ENCODE results near the gene LTBP3.

LTBP3 gene

DNA sequence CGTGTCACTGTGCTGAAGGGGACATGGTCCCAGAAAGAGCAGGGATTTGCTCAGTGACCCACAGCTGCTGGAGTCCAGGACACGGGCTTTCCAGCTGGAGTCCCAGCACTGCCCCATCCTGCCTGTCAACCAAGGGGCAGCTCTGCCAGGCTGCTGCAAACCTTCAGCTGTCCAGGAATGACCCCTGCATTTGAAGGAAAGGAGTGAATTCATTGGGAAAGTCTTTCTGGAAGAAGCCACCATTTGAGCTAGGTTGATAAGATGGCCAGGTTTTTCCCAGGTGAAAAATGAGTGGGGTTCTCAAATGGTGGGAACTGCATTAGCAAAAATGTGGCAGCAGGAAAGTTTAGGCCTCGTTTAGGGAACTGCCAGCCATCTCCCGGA lies 28.1 kb upstream of the LTBP3 start:
- DNase-seq, result no peak

DNA sequence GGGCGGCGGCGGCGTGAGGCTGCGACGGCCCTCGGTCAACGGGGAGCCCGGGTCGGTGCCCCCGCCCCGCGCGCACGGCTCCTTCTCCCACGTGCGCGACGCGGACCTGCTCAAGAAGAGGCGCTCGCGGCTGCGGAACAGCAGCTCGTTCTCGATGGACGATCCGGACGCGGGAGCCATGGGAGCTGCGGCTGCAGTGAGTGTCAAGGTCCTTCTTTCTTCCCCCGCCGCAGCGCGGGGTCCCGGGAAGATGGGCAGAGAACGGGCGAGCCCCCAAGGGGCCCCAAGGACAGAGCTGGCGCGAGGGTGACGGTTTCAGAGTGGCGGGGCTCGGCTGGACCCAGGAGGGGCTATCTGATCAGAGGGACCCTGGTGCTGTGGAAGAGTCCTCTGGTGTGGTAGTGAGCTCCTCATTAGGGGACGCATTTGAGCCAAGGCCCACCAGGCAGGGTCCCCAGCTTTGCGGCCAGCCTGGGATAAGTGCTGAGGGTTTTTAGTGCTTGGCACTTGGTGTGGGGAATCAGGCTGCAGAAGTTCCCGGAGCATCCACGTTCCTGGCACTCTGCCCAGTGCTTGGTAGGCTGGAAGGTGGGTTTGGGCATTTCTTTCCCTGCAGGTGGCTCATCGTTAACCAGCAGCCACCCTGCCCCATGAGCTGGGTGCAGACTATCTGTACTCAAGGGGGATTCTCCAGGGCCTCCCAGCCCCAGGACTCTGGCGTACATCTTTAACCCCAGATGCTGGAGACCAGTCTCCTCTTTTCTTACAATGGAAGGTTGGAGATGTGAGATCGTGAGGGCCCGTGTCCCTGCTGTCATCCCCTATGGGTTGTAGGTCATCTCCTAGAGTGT lies 27.5 kb upstream of the LTBP3 start:
- DNase-seq, result peak in 3 of 56 donors; percentile 10 to 26 (median 10)

DNA sequence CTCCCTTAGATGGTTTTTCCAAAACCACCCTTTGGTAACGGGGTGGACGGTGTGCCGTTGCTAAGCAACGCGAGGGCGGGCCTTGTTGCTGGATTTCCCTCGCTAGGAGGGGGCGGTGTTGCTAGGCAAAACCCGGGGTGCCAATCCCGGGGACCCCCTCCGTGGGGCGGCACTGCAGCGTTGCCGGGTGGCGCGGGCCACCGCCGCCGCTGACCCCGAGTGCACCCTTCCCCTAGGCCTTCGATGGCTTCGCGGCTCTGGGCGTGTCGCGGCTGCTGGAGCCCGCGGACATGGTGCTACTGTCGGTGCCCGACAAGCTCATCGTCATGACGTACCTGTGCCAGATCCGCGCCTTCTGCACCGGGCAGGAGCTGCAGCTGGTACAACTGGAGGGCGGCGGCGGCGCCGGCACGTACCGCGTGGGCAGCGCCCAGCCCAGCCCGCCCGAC lies 26.6 kb upstream of the LTBP3 start:
- peak in 25 of 56 donors; percentile 8 to 72 (median 44) for DNase-seq

DNA sequence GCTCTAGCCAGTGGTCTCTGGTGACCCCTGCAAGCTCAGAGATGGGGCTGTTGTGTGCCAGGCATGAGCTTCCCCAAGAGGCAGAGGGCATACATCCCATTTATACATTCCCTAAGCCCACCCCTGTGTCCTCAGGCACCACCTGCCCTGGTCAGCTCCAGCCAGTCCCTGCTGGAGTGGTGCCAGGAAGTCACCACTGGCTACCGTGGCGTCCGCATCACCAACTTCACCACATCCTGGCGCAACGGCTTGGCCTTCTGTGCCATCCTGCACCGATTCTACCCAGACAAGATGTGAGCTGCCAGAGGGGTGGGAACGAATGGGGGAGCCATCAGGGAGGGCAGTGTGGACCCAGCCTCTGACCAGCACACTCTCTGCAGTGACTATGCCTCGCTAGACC lies 25.9 kb upstream of the LTBP3 start:
- DNase-seq, result no peak

DNA sequence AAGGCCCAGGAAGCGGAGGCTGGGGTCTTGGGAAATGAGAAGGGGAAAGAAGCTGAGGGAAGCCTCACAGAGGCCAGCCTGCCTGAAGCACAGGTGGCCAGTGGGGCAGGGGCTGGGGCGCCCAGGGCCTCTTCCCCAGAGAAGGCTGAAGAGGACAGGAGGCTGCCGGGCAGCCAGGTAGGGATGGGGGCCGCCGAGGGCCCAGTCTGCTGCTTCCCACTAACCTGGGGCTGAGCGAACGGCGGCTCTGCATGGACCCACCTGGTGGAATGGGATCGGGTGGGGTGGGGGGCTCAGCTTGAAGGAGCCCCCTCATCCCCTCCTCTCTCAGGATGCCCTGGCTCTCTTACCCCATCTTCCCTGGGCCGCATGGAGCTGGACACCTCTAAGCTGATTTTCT lies 25.4 kb upstream of the LTBP3 start:
- no peak for DNase-seq

DNA sequence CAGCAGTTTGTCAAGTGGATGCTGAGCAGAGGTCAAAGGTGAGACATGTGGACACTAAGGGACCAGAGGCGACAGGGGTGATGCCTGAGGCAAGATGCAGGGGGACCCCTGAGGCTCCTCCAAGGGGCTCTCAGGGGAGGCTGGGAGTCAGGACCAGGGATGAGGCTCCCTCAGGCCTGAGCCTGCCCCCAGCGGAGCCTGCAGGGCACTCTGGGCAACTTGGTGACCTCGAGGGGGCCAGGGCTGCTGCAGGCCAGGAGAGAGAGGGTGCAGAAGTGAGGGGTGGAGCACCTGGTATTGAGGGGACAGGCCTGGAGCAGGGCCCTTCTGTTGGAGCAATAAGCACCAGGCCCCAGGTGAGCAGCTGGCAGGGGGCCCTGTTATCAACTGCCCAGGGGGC lies 23.8 kb upstream of the LTBP3 start:
- no peak for DNase-seq

DNA sequence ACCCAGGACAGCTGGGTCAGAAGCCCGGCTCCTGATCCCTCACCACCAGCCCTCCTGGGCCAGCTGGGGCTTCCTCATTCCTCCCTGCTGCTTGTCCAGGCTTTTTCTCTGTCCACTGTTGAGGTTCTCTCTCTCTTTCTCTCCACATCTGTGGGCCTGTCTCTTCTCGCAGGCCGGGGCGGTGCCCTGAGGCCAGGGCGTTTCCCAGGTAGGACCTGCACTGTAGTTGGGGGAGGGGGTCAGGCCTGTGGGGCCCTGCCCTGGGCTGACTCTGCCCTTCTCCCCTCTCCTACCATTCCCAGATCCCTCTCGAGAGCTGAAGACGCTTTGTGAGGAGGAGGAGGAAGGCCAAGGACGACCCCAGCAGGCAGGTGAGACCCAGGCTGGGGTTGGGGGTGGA lies 22.6 kb upstream of the LTBP3 start:
- no peak for DNase-seq

DNA sequence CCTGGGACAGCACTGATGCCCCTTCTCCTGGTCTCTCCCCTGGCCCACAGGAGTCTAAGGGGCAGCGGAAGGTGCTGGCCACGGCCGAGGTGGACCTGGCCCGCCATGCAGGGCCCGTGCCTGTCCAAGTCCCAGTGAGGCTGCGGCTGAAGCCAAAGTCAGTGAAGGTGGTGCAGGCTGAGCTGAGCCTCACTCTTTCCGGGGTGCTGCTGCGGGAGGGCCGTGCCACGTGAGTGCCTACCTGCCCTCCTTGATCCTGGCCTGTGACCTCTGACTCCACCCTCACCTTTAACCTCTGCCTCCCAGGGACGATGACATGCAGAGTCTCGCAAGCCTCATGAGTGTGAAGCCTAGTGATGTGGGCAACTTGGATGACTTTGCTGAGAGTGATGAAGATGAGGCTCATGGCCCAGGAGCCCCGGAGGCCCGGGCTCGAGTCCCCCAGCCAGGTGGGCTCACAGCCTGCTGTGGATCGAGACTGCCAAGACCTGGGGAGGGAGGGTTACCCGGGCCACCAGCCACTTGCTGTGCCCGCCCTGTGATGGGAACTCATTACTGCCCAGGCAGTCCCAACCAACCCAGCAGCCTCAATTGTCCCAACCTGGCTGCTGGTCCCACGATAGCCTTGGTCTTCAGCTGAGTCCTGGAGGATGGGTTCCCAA lies 22.0 kb upstream of the LTBP3 start:
- DNase-seq, result no peak

DNA sequence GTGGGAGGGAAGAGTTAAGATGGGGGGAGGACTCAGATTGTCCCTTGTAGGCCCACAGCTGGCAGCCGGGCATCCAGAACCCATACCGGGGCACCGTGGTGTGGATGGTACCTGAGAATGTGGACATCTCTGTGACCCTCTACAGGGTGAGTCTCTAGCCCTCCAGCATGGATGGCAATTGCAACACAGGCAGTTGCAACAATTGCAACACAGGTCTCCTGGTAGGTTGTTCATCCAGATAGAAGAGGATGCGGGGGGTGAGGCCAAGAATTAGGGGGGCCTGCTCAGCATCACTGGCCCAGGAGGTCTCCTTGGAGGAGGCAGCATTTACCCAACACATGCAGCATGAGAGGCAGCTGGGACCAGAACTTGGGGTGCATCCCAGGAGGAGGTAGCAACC lies 21.1 kb upstream of the LTBP3 start:
- no peak for DNase-seq

DNA sequence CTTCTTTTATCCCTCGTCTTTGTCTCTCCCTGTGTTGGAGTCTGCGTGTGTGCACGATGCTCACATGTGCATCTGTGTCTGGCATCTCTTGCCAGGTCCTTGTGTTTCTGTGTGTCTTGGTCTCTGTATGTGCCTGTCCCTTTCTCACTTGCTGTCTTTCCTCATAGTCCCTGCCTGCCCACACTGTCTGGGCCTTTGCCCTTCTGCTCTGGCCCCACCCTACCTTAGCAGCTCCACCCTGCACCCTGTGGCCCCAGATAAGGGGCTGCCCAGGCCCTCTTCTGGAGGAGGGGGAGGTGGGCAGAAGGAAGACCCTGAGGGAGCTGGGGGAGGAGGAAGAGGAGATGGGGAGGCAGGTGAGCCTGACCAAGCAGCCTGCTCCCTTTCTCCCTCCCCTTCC lies 20.5 kb upstream of the LTBP3 start:
- DNase-seq, result no peak

DNA sequence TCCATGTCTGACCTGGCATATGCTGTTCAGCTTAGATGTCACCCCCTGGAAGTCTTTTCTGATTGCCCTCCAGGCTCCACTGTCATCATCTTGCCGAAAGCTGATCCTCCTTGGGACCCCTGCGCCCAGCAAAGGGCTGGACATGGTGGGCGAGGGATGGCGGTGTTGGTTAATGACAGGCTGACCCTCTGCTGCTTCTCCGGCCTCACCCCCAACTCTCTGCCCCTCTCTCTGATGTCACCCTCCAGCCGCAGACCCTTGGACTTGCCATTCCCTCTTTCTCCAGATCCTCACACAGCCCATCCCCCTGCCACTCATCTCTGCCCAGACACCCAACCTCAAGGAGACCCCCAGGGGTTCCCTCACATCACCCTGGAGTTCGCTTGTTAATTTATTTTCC lies 20.0 kb upstream of the LTBP3 start:
- no peak for DNase-seq

DNA sequence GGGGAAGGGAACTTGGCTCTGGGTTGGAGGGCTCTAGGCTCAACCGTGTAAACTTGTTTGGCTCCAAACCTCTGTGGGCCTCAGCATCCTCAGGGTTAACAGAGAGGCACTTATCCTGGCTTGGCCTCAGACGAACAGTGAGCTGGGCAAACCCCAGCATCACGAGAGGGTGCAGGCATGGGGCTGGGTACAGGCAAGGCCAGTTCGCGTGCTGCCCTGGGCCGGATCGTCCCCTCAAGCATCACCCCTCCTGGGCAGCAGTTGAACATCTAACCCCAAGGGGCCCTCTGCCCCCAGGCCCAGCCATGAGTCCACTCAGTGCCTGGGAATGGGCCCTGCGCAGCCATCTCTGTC lies 19.6 kb upstream of the LTBP3 start:
- peak in 6 of 56 donors; percentile 20 to 61 (median 40) for DNase-seq

DNA sequence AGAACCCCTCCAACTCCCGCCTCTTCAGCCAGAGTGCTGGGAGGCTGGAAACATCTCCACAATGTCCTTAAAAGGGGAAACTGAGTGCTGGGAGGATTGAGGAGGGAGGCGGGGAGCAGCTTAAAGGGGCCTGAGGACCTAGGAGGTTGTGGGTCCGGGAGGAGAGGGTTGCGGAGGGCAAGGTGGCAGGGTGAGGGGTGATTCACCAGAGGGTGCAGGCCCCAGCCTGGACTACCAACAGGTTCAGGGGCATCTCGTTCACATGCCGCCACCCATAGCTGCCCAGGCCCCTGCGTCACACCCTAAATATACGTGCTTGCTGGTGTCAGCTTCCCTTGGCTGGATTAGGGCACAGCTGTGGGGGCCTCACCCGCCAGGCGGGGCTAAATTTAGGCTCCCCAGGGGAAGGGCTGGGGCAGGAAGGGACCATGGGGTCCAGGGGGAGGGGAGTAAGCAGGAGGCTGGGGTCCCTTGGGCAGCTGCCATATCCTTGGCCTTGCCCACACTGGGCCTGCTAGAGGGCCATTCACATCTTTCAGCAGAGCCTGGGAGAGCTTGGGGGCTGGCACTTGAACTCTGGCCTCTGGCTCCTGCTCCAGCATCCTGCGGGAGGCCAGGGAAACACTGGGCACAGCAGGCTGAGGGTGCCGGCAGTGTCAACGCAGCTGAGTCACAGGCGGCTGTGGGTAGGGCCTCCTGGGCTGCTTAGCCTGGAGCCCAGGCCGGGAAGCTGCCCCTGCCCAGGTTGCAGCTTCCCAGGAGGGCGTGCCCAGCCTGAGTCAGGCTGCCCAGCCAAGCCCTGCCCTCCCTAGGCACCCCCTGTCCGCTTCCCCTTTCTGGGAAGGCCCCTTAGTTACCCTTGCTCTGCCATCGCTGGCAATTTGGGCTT lies 19.0 kb upstream of the LTBP3 start:
- peak in 6 of 56 donors; percentile 27 to 61 (median 42) for DNase-seq

DNA sequence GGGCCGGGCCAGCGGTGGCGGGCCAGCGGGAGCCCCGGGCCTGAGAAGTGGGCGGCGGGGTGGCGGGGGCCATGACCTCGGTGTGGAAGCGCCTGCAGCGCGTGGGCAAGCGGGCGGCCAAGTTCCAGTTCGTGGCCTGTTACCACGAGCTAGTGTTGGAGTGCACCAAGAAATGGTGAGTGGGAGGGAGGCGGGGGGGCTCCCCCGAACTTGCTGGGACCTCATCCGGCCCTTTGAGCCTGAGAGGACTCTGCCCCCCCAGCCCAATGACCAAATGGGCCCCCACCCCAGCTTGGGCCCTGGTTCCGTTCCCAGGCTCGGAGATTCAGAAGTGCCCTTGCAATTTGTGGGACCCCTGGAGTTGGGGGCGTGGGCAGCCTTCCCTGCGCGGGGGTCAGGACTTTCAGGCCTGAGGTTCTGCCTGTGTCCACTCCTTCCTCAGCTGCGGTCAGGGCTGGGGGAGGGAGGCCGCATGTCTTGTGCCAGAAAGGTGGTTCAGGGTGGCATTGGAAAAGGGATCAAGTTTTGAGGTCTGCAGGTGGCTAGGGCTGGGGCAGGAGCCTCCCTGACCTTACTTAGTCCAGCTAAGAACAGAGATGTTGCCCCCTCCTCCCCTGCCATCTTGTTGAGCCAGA lies 18.2 kb upstream of the LTBP3 start:
- no peak for DNase-seq

DNA sequence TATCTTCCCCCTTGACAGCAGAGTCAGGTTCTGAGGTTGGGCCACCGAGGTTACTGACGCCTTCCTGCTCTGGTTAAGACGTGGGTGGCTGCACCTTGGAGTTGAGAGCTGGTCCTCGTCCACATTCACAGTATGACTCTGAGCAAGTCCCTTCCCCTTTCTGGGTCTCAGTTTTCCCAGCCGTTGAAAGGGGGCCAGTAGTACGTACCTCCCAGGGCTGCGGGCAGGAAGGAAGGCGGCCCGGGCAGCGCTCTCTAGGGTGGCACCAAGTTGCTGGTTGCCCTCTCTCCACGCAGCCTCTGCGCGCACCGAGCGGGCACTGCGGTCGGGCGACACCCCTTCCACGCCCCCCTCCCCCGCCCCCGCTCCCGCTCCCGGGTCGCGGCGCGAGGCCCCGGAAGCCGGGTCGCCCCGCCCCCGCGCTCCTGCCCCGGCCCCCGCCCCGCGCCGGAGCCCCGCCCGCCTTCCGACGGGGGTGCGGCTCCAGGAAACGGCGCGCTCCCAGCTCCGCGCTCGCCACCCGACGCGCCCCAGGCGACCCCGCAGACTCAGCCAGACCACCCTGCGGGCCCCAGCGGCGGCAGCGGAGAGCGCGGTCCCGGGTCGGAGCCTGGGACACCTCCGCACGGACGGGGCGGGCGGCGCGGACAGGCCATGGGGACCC lies 17.5 kb upstream of the LTBP3 start, which contains the start of gene EHBP1L1:
Gene EHBP1L1 (plus strand): TSS at position 486 of the 664 bp plus-strand sequence. CDS start 250 bp downstream, outside the sequence.
- DNase-seq, result peak in 7 of 56 donors; percentile 6 to 49 (median 20)

DNA sequence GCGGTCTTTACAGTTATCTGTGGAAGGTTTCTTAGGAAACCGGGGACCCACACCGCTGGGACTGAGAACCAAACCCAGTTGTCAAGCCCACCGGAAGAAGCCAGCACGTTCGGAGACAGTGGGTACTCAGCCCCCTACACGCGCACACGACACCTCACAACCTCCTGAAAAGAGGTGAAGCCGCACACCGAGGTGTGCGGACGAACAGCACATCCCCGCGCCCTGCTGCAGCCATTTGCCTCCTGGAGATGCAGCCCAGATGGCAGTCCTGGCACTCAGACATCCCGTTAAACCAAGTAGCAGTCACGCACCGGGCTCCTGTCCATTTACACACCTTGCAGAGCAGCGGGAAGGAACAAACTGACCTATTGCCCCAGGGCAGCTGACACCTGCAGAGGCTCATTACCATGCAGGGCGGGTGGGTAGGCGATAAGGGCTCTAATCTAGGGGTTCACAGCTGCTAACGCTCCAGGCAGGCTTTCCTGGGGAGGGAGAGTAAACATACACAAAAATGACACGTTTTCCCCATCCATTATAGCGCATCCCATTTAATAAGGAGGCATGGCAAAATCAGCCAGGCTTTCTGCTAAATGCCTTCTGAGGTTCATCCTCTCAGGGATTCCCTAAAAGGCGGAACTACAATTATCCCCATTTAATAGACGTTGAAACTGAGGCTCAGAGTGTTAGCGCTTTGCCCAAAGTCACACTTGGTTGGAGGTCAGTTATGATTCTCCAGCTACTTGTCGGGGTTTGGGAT lies 16.8 kb upstream of the LTBP3 start:
- DNase-seq, result peak in 1 of 56 donors; percentile 31

DNA sequence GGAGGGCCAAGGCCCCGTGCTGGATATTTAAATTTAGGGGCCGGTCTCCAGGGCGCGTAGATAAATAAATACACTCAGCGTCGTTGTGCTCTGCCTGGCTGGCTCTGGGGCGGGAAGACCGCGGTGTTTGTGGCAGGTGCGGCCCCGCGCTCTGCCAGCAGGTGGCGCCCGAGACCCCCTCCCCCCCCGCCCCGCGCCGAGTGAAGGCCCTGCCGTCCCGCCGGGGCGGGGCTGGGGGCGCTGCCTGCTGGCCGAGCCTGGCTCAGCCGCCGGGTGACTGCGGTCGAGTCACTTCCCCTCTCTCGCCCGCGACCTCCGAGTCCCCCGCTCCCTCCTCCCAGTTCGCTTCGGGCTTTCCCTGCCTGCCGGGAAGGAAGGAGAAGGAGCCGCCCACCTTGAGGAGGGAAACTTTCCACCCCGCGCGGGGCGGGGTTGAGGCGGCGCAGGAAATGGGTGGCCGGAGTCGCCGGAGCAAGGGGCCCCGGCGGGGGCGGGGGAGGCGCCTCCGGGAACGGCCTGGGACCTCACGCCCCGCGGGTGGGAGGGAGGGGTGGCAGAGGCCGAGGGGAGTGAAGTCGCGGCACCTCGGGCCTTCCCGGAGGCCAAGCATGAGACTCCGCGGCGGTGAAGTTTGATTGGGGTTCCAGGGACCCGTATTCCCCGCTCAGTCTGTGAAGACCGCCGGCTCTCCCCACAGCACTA lies 16.1 kb upstream of the LTBP3 start:
- peak in 50 of 56 donors; percentile 20 to 86 (median 63) for DNase-seq

DNA sequence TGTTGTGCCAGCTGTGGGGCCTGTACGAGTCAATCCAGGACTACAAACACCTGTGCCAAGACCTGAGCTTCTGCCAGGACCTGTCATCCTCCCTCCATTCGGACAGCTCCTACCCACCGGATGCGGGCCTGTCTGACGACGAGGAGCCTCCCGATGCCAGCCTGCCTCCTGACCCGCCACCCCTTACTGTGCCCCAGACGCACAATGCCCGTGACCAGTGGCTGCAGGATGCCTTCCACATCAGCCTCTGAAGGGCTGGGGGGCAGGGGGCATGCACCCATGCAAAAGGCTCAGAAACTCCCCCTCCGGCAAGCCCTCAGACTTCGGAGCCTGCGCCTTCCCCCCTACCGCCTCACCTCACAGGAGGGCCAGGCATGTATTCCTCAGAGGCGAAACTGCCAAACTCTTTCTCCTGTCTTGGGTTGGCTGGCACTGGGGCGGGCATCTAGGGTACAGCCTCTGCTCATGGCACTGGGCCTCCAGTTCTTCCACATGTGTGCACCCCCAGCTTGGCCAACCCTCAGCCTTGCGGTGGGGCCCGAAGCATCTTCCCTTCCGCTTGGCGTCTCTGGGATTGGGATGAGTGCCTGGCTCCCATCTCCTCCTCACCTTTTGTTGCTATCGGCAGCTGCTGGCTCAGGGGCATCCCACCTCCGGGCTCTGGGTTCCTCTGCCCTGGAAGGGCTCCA lies 15.4 kb upstream of the LTBP3 start:
- peak in 1 of 56 donors; percentile 56 for DNase-seq
